GM19023 (cell line): ENCODE measurements around the gene MRPS11.
"Not testable (repeated sequence)": the region's sequence is repeated elsewhere in the genome, so short reads cannot be mapped to it uniquely, and the experiment has no call there.

Experiments used
- ATAC-seq: cut with Tn5 transposase; IDR thresholded peaks from one replicate; pipeline ENCODE4 v1.9.1; 2021; ENCODE audit warnings: mild to moderate bottlenecking, moderate library complexity; ENCODE audit not compliant: unreplicated experiment

Gene MRPS11

GRCh38 chr15:88467073-88467934 lies at the start of gene MRPS11, which contains the start of gene MRPL46:
TSS of gene MRPS11 (plus strand) at chr15:88467708. CDS start at chr15:88467718, 10 bp downstream.
TSS of gene MRPL46 (minus strand) at chr15:88467388. CDS start at chr15:88467377, 11 bp downstream.
- peak; percentile 92 for ATAC-seq

GRCh38 chr15:88419830-88420229 lies 47.7 kb upstream of the MRPS11 start:
- peak; percentile 54 for ATAC-seq

GRCh38 chr15:88423331-88423730 lies 44.2 kb upstream of the MRPS11 start:
- no peak for ATAC-seq

- ATAC-seq = no peak
These were observed 41.2 kb upstream of the MRPS11 start for GRCh38 chr15:88426304-88426703.

- ATAC-seq = no peak
These were observed 39.5 kb upstream of the MRPS11 start for GRCh38 chr15:88428053-88428452.

- ATAC-seq = no peak
These were observed 38.5 kb upstream of the MRPS11 start for GRCh38 chr15:88428805-88429605.

- no peak for ATAC-seq
These were observed 37.5 kb upstream of the MRPS11 start for GRCh38 chr15:88430051-88430450.

- ATAC-seq = no peak
These were observed 36.1 kb upstream of the MRPS11 start for GRCh38 chr15:88431441-88431840.

- ATAC-seq = no peak
These were observed 34.3 kb upstream of the MRPS11 start for GRCh38 chr15:88433046-88433685.

- ATAC-seq = not testable (repeated sequence)
These were observed 33.4 kb upstream of the MRPS11 start for GRCh38 chr15:88434106-88434505.

- ATAC-seq = no peak
These were observed 29.3 kb upstream of the MRPS11 start for GRCh38 chr15:88438181-88438580.

- ATAC-seq = no peak
These were observed 27.5 kb upstream of the MRPS11 start for GRCh38 chr15:88440021-88440420.

GRCh38 chr15:88441076-88441730 lies 26.3 kb upstream of the MRPS11 start:
- ATAC-seq = no peak

GRCh38 chr15:88447206-88447605 lies 20.3 kb upstream of the MRPS11 start:
- ATAC-seq = no peak

GRCh38 chr15:88447741-88448140 lies 19.8 kb upstream of the MRPS11 start:
- no peak for ATAC-seq

- no peak for ATAC-seq
These were observed 18.5 kb upstream of the MRPS11 start for GRCh38 chr15:88448991-88449461.

- no peak for ATAC-seq
These were observed 17.9 kb upstream of the MRPS11 start for GRCh38 chr15:88449581-88449980.

GRCh38 chr15:88450125-88450798 lies 17.2 kb upstream of the MRPS11 start:
- no peak for ATAC-seq

- ATAC-seq = no peak
These were observed 13.9 kb upstream of the MRPS11 start for GRCh38 chr15:88453651-88454050.

GRCh38 chr15:88454236-88454635 lies 13.3 kb upstream of the MRPS11 start:
- no peak for ATAC-seq
